Renal cortical epithelial cell (primary cell): ENCODE data around the gene CSNK1G3. TPM values are rescaled to one million over a fixed set of nuclear protein-coding genes. Genes with fewer than 3 reads are reported as not detected.
"Not testable (repeated sequence)": the region's sequence is repeated elsewhere in the genome, so short reads cannot be mapped to it uniquely, and the experiment has no call there.

Experiments
- DNase-seq: peaks from one replicate; pipeline ENCODE4 v3.0.0-alpha.2; 2011; ENCODE audit warnings: low read depth
- total RNA-seq: library from RNA; depleted of rRNA; stranded (reverse); fragments of >200 nt; gene quantifications from 2 replicates; pipeline ENCODE4 v1.2.3, GENCODE V29; 2014

Gene CSNK1G3
- total RNA-seq, 1 donor from 2014 or later = 91.8 TPM

- no peak for DNase-seq
These were observed 47.4 kb downstream of the CSNK1G3 start for GRCh38 chr5:123559434-123559775.

DNA sequence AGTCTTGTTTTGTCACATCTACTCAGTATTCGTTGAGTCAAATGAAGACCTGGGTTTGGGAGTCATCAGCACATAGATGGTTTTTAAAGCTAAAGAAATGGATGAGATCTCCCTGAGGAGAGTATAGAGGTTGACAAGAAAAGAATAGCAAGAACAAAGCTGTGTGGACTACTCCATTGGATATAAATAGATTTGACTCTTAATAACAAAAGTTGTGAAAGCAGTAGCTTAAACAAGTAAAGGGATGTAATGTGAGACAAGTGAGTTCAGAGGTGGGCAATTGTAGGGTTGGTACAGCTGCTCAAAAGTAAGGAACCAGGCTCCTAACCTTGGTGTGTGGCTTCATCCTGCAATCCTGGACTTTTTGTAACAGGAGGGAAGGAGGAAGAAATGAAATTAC, 49.3 kb downstream of the CSNK1G3 start:
- DNase-seq = no peak

- DNase-seq = peak; percentile 22
These were observed 60.0 kb downstream of the CSNK1G3 start for GRCh38 chr5:123571927-123572326.

DNA sequence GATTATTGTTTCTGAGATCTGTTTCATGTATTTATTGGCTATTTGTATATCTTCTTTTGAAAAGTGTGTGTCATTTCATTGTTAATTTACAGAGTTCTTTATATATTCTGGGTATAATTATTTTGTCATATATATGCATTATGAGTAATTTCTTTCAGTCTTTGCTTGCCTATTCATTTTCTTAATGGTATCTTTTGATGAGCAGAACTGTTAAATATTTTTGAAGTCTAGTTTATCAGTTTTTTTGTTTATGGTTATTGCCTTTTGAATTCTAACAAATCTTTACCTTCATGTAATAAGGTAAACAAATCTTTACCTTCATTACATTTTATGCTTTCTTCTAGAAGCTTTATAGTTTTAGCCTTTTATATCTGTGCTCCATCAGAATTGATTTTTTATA, 66.4 kb downstream of the CSNK1G3 start:
- DNase-seq = no peak

DNA sequence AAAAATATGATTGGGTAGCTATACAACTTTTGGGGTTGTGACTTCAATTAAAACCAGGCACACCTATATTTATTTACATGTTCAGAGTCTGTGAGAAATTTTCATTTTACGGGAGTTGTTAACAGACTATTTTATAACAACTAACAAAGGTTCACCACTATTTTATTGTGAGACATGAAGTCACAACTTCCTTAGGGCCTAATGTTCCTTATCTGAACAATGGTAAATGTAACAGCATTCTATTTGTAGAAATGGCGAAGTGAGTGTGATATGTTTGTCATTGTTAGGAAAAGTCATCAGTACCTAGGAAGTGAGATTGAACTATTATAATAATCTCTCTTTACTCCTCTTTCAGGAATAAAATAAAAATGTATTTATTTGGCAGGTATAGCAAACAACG, 67.4 kb downstream of the CSNK1G3 start:
- no peak for DNase-seq

GRCh38 chr5:123582550-123583285, 70.7 kb downstream of the CSNK1G3 start:
- no peak for DNase-seq

GRCh38 chr5:123585871-123586270, 73.9 kb downstream of the CSNK1G3 start:
- DNase-seq = no peak

DNA sequence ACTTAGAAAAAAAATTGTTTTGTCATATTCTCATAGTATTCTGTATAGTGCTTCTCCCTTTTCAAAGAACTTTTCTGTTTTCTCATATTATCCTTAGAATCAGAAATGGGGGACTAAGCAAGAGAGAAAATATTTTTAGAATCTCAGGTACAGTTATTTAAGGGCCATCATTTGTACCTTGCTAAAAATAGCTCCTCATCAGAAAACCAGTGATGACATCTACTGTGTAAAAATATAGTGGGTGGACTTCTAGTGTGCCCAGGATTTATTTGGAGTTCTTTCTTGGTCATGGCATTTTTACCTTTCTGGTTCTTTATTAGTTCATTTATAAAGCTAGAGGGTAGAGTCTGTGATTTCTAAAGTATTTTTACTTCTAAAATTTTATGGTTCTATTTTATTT, 82.5 kb downstream of the CSNK1G3 start:
- DNase-seq = no peak

DNA sequence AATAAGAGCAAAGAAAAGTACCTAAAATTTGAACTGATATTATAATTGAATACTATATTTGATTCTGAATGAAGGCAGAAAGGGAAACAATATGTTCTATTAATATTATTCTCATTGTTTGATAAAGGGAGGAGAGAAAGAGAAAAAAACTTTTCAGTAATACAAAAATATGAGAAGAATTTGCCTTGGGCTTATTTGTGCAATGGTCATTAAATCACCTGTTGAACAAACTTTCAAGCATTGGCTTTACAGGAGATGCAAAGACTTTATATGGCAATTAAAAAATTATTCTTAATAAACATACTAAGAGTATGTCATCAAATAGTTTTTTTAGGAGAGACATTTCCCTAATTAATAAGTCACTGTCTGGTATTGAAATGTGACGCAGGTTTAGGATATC, 85.0 kb downstream of the CSNK1G3 start:
- DNase-seq = no peak

- no peak for DNase-seq
These were observed 86.2 kb downstream of the CSNK1G3 start for GRCh38 chr5:123598028-123598689.

- DNase-seq = peak; percentile 20
These were observed 87.2 kb downstream of the CSNK1G3 start for GRCh38 chr5:123599171-123599570.

GRCh38 chr5:123601610-123602009, 89.6 kb downstream of the CSNK1G3 start:
- no peak for DNase-seq

- DNase-seq = no peak
These were observed 93.8 kb downstream of the CSNK1G3 start for GRCh38 chr5:123605822-123606221.

DNA sequence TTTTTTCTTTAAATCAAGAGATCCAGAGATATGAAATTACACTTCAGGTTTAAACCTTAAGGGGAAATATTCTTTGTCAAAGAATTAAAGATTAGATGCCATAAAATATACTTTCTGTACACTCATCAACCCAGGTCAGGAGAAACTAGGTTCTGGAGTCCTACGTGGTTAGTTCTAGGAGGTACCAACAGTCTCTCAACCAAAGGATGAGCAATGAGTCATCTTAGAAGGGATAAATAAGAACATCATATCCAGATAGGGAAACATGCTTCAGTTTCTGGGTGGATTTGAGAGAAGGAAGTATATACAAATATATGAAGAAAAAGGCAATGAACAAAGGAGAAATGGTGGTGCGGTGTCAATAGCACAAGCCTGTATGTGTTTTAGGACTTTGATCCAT, 98.2 kb downstream of the CSNK1G3 start:
- DNase-seq = peak; percentile 11

GRCh38 chr5:123610665-123611405, 98.9 kb downstream of the CSNK1G3 start:
- DNase-seq = peak; percentile 82

DNA sequence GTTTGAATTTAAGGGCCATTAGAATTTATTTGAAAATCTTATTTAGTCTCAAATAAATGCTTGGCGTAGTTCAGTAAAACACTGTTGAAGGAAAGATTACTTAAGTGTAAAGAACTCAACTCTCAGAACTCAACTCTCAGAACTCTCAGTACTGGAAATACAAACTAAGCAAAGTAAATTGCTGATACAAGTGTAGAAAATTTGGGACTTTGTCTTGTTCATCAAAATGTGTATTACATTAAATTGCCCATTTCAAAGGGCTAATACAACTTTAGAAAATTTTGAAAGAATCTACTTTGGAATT, 99.4 kb downstream of the CSNK1G3 start:
- DNase-seq = no peak

- DNase-seq = no peak
These were observed 105.6 kb downstream of the CSNK1G3 start for GRCh38 chr5:123617561-123617960.

DNA sequence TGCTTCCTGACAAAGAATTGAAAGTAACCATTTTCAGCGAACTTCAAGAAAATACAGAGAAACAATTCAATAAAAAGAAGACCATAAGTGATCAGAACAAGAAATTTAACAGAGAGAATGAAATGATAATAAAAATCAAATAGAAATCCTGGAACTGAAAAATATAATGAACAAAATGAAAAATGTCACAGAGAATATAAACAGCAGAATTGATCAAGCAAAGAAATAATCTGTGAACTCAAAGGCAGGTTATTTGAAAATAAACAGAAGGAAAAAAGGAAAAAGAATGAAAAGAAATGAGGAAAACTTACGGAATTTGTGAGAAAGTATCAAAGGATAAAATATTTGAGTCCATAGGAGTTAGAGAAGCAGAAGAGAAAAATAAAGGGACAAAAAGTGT, 114.1 kb downstream of the CSNK1G3 start:
- DNase-seq = no peak

GRCh38 chr5:123628860-123629544, 117.0 kb downstream of the CSNK1G3 start:
- no peak for DNase-seq

GRCh38 chr5:123636006-123636405, 124.0 kb downstream of the CSNK1G3 start:
- no peak for DNase-seq

DNA sequence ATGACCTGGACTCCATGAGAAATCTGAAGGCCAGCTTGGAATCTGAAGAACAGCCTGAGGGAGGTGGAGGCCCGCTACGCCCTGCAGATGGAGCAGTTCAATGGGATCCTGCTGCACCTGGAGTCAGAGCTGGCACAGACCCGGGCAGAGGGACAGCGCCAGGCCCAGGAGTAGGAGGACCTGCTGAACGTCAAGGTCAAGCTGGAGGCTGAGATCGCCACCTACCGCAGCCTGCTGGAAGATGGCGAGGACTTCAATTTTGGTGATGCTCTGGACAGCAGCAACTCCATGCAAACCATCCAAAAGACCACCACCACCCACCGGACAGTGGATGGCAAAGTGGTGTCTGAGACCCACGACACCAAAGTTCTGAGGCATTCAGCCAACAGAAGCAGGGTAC, 125.1 kb downstream of the CSNK1G3 start:
- not testable (repeated sequence) for DNase-seq

DNA sequence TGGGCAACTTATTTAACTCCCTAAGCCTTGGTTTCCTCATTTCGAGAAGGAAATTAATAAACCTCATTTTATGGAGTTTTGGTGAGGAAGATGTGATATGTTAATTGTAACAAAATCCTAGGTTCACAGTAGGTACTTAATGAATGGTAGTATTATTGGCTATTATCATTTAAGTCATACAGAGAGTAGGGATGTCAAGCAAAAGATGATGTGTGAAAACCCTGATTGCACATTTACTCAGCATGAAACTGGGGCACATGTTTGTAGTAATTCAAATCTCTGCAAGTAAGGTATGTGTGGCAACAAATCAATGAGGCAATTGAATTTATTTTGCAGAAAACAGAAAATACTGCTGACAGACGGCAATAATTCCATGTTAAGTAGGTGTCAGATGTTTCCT, 127.3 kb downstream of the CSNK1G3 start:
- no peak for DNase-seq
